Keratinocyte (primary cell): ENCODE results near the gene KIAA1755. TPM values are rescaled to one million over a fixed set of nuclear protein-coding genes. Genes with fewer than 3 reads are reported as not detected.

Experiments used
- DNase-seq: peaks from one replicate; pipeline ENCODE4 v3.0.0-alpha.2; 2011; ENCODE audit warnings: low read depth, missing footprints, low spot score
- FAIRE-seq: peaks from 2 replicates; lab custom pipeline; 2011; peaks lifted over from hg19 to GRCh38; lab: Jason Lieb, UNC
- H2AFZ ChIP-seq: 2 replicates; pipeline ENCODE4 v1.6.0; 2012; ENCODE audit warnings: low read length, control low read depth, inconsistent platforms; ENCODE audit not compliant: control insufficient read depth
- H3K27ac ChIP-seq: 2 replicates; pipeline ENCODE4 v1.5.1; 2011; ENCODE audit warnings: low read length; ENCODE audit not compliant: control insufficient read depth, insufficient read depth
- H3K27me3 ChIP-seq: 3 replicates; pipeline ENCODE4 v1.6.0; 2011; ENCODE audit warnings: low read length; ENCODE audit not compliant: control insufficient read depth, insufficient read depth; ENCODE audit errors: extremely low read depth
- H3K36me3 ChIP-seq, 2 experiments: 2 replicates in 1 of 2; 3 replicates in 1 of 2; pipeline ENCODE4 v1.5.1; 2011; ENCODE audit warnings: low read length in 2 of 2, mild to moderate bottlenecking in 1 of 2; ENCODE audit not compliant: control insufficient read depth in 2 of 2, insufficient read depth in 2 of 2; ENCODE audit errors: extremely low read depth in 1 of 2
- H3K4me1 ChIP-seq: 3 replicates; pipeline ENCODE4 v1.5.1; 2011; ENCODE audit warnings: low read length; ENCODE audit not compliant: control insufficient read depth, insufficient read depth; ENCODE audit errors: extremely low read depth
- H3K4me2 ChIP-seq: 3 replicates; pipeline ENCODE4 v1.6.0; 2011; ENCODE audit warnings: low read depth, low read length; ENCODE audit not compliant: control insufficient read depth, insufficient read depth; ENCODE audit errors: extremely low read depth
- H3K4me3 ChIP-seq, 3 experiments: fragments of 200-600 bp in 1 of 3; sonication (generic) in 1 of 3; 2 replicates in 2 of 3; 3 replicates in 1 of 3; pipeline ENCODE4 v1.5.1; 2011 to 2016; ENCODE audit warnings: low read length in 3 of 3, mild to moderate bottlenecking in 3 of 3, control low read depth in 2 of 3, inconsistent platforms in 1 of 3, low read depth in 1 of 3, mixed read lengths in 1 of 3, mixed run types in 1 of 3, moderate library complexity in 1 of 3; ENCODE audit not compliant: control insufficient read depth in 2 of 3, insufficient read depth in 2 of 3; ENCODE audit errors: extremely low read depth in 1 of 3
- H3K79me2 ChIP-seq: 2 replicates; pipeline ENCODE4 v1.6.0; 2012; ENCODE audit warnings: low read length; ENCODE audit not compliant: control insufficient read depth, insufficient read depth
- H3K9ac ChIP-seq: 3 replicates; pipeline ENCODE4 v1.6.0; 2011; ENCODE audit warnings: low read length; ENCODE audit not compliant: control insufficient read depth, insufficient read depth; ENCODE audit errors: extremely low read depth
- H3K9me1 ChIP-seq: 3 replicates; pipeline ENCODE4 v1.6.0; 2011; ENCODE audit warnings: low read length; ENCODE audit not compliant: control insufficient read depth, insufficient read depth; ENCODE audit errors: extremely low read depth
- H3K9me3 ChIP-seq: 2 replicates; pipeline ENCODE4 v1.5.1; 2012; ENCODE audit warnings: low read depth, low read length; ENCODE audit not compliant: control insufficient read depth
- H4K20me1 ChIP-seq: 3 replicates; pipeline ENCODE4 v1.6.0; 2011; ENCODE audit warnings: low read length; ENCODE audit not compliant: control insufficient read depth, insufficient read depth; ENCODE audit errors: extremely low read depth
- EZH2 ChIP-seq: IDR thresholded peaks from one replicate; pipeline ENCODE4 v1.6.1; 2012; ENCODE audit warnings: inconsistent platforms, mild to moderate bottlenecking, low read length, moderate library complexity
- dilution Hi-C: fragments of 300-500 bp; cut with MboI; formaldehyde crosslinking; loops from one replicate; pipeline ENCODE4 v1.7.0; 2020; ENCODE audit warnings: low sequenced_read_pairs; ENCODE audit not compliant: extremely low pct_ligation_motif_present
- polyA plus RNA-seq, 5 experiments: library from polyadenylated mRNA; depleted of rRNA in 3 of 5; stranded (reverse) in 3 of 5; stranded (forward) in 1 of 5; unstranded in 1 of 5; fragments of >200 nt; gene quantifications; 1 replicate in 1 of 5; 2 replicates in 3 of 5; 3 replicates in 1 of 5; pipeline versions ENCODE4 v1.2.1 to v1.2.3, GENCODE V29; 2011 to 2012; ENCODE audit warnings: missing spikeins in 2 of 5, low read depth in 1 of 5, low replicate concordance in 1 of 5
- TF ChIP-seq, protein P1 (sequence below), 3 experiments: IDR thresholded peaks in 1 of 3; conservative IDR thresholded peaks in 1 of 3; optimal IDR thresholded peaks in 1 of 3; 2 replicates in 2 of 3; 3 replicates in 1 of 3; pipeline versions ENCODE3 to v1.5.1; 2011; ENCODE audit warnings: low read length in 3 of 3, mild to moderate bottlenecking in 3 of 3, moderate library complexity in 2 of 3, control low read depth in 1 of 3, inconsistent platforms in 1 of 3; ENCODE audit not compliant: insufficient read depth in 2 of 3; ENCODE audit errors: extremely low read depth in 1 of 3

KIAA1755 gene
- polyA plus RNA-seq, 1 donor (not counting 4 experiments of a cell fraction or from before 2014, with no cell fraction given) = not detected

DNA sequence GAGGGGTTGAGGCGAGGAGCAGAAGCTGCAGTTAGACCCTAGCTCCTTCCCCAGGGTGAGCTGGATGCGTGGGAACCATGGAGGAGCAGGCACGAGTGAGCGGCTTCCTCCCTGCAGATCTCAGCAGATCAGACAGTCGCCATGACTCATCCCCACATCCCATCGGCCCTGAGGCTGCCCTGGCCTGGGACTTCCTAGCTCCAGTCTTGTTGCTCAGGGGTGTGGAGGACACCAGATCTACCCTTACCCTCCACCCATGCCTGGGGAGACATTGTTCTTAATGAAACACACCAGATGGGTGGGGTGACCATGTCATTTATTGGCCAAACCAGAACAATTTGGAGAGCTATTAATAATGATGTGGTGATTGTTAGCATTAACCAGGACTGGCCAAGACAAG is 59.2 kb downstream of the KIAA1755 start:
- peak overlapping the region; percentile 31 for H3K4me2 ChIP-seq
- dilution Hi-C loops = no loop called here
- peaks cover 37% of the 10 kb centered on the region for H3K4me1 ChIP-seq
- H3K79me2 ChIP-seq = no peaks in the 10 kb centered on the region
- no peaks in the 10 kb centered on the region for H3K9me1 ChIP-seq
- TF ChIP-seq EZH2 = no peak
- TF ChIP-seq, protein P1, sequence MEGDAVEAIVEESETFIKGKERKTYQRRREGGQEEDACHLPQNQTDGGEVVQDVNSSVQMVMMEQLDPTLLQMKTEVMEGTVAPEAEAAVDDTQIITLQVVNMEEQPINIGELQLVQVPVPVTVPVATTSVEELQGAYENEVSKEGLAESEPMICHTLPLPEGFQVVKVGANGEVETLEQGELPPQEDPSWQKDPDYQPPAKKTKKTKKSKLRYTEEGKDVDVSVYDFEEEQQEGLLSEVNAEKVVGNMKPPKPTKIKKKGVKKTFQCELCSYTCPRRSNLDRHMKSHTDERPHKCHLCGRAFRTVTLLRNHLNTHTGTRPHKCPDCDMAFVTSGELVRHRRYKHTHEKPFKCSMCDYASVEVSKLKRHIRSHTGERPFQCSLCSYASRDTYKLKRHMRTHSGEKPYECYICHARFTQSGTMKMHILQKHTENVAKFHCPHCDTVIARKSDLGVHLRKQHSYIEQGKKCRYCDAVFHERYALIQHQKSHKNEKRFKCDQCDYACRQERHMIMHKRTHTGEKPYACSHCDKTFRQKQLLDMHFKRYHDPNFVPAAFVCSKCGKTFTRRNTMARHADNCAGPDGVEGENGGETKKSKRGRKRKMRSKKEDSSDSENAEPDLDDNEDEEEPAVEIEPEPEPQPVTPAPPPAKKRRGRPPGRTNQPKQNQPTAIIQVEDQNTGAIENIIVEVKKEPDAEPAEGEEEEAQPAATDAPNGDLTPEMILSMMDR (optimal IDR thresholded peaks at IDR 0.05 in 1 of 3, IDR thresholded peaks at IDR 0.05 in 1 of 3, conservative IDR thresholded peaks at IDR 0.05 in 1 of 3; ENCODE audit: extremely low read depth in 1 of 3, insufficient read depth in 2 of 3, low read length in 3 of 3) = no peak
- H3K27ac ChIP-seq = no peak overlapping the region
- H3K36me3 ChIP-seq = no peaks in the 10 kb centered on the region
- no peak overlapping the region for H3K4me3 ChIP-seq
- H3K27me3 ChIP-seq = no peaks in the 10 kb centered on the region
- no peaks in the 10 kb centered on the region for H4K20me1 ChIP-seq
- DNase-seq (peak; percentile 82), FAIRE-seq (peak; percentile 97)
- no peaks in the 10 kb centered on the region for H3K9me3 ChIP-seq
- no peak overlapping the region for H2AFZ ChIP-seq
- no peak overlapping the region for H3K9ac ChIP-seq

DNA sequence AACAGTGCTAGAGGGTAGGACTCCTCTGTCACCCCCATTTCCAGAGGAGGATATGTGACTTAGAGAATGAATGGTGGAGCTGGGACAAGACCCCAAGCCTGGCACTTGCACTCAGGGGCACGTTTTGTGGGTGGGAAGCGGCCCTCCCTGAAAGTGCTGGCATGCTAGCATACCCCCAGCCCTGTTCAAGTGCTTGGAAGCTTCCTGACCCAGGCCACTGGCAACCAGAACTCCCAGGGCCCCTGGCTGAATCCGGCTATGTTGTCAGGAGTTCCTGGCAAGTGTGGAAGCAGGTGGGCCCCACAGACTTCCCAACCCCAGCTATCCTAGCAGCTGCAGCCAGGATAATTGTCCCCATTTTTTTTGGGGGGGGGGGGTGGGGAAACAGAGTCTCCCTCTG is 59.9 kb downstream of the KIAA1755 start:
- Histone ChIP-seq H3K79me2 (no peaks in the 10 kb centered on the region), H3K9me3 (no peaks in the 10 kb centered on the region), H3K4me2 (no peak overlapping the region), H3K4me1 (peaks cover 44% of the 10 kb centered on the region), H3K9me1 (no peaks in the 10 kb centered on the region), H2AFZ (no peak overlapping the region), H3K36me3 (no peaks in the 10 kb centered on the region), H3K27me3 (no peaks in the 10 kb centered on the region), H4K20me1 (no peaks in the 10 kb centered on the region), H3K4me3 (no peak overlapping the region), H3K9ac (no peak overlapping the region), H3K27ac (no peak overlapping the region)
- TF ChIP-seq, protein P1 (optimal IDR thresholded peaks at IDR 0.05 in 1 of 3, IDR thresholded peaks at IDR 0.05 in 1 of 3, conservative IDR thresholded peaks at IDR 0.05 in 1 of 3; ENCODE audit: extremely low read depth in 1 of 3, insufficient read depth in 2 of 3, low read length in 3 of 3) = no peak
- no peak for TF ChIP-seq EZH2
- no peak for DNase-seq
- dilution Hi-C loops = no loop called here
- FAIRE-seq = no peak
